Stimulated activated memory B cell treated with anti-CD40 and anti-IgM and Interleukin-4, amounts not matched to agents 10 μg/mL and 1 μg/mL and 100 μg/mL, for 72 hours (primary cell): ENCODE measurements around the gene NEK9.
A peak's percentile ranks its signal among the peaks of the same experiment; 100 is the strongest.

Experiments
- ATAC-seq: fragments of 150-1000 bp; cut with Tn5 transposase; 2 replicates; pipeline ENCODE4 v1.10.0; 2021
- H3K27ac Mint-ChIP-seq: one replicate; pipeline ENCODE4 v1.8.0; 2022; ENCODE audit warnings: mild to moderate bottlenecking, mixed read lengths
- H3K27me3 Mint-ChIP-seq: one replicate; pipeline ENCODE4 v1.8.0; 2022; ENCODE audit warnings: mixed read lengths
- H3K36me3 Mint-ChIP-seq: one replicate; pipeline ENCODE4 v1.8.0; 2022; ENCODE audit warnings: mixed read lengths
- H3K4me1 Mint-ChIP-seq: one replicate; pipeline ENCODE4 v1.8.0; 2022; ENCODE audit warnings: mixed read lengths
- H3K4me3 Mint-ChIP-seq: one replicate; pipeline ENCODE4 v1.8.0; 2022; ENCODE audit warnings: mild to moderate bottlenecking, moderate library complexity, mixed read lengths
- H3K9me3 Mint-ChIP-seq: one replicate; pipeline ENCODE4 v1.8.0; 2022; ENCODE audit warnings: mixed read lengths

Gene NEK9

GRCh38 chr14:75049731-75050201 is 77.1 kb downstream of the NEK9 start:
- no peaks in the 10 kb centered on the region for H3K9me3 Mint-ChIP-seq
- ATAC-seq = no peak
- peaks cover 19% of the 10 kb centered on the region for H3K36me3 Mint-ChIP-seq
- peak overlapping the region; percentile 84 for H3K27ac Mint-ChIP-seq
- peaks cover 31% of the 10 kb centered on the region for H3K4me1 Mint-ChIP-seq
- H3K27me3 Mint-ChIP-seq = no peaks in the 10 kb centered on the region
- peak overlapping the region; percentile 36 for H3K4me3 Mint-ChIP-seq

- Mint-ChIP-seq H3K36me3 (peaks cover 14% of the 10 kb centered on the region), H3K4me1 (peaks cover 31% of the 10 kb centered on the region), H3K9me3 (no peaks in the 10 kb centered on the region), H3K27me3 (no peaks in the 10 kb centered on the region), H3K27ac (no peak overlapping the region), H3K4me3 (no peak overlapping the region)
- ATAC-seq = no peak
Measured at GRCh38 chr14:75049136-75049535, 77.7 kb downstream of the NEK9 start.

- Mint-ChIP-seq H3K4me3 (no peak overlapping the region), H3K4me1 (peaks cover 31% of the 10 kb centered on the region), H3K9me3 (no peaks in the 10 kb centered on the region), H3K27me3 (no peaks in the 10 kb centered on the region), H3K27ac (no peak overlapping the region), H3K36me3 (peaks cover 14% of the 10 kb centered on the region)
- no peak for ATAC-seq
Measured at GRCh38 chr14:75048101-75048500, 78.7 kb downstream of the NEK9 start.

GRCh38 chr14:75047506-75047905 is 79.3 kb downstream of the NEK9 start:
- ATAC-seq = no peak
- H3K9me3 Mint-ChIP-seq = no peaks in the 10 kb centered on the region
- H3K4me1 Mint-ChIP-seq = peaks cover 32% of the 10 kb centered on the region
- H3K27me3 Mint-ChIP-seq = no peaks in the 10 kb centered on the region
- peaks cover 14% of the 10 kb centered on the region for H3K36me3 Mint-ChIP-seq
- no peak overlapping the region for H3K27ac Mint-ChIP-seq
- no peak overlapping the region for H3K4me3 Mint-ChIP-seq

GRCh38 chr14:75046899-75047298 is 79.9 kb downstream of the NEK9 start:
- no peak overlapping the region for H3K4me3 Mint-ChIP-seq
- peaks cover 14% of the 10 kb centered on the region for H3K36me3 Mint-ChIP-seq
- peaks cover 38% of the 10 kb centered on the region for H3K4me1 Mint-ChIP-seq
- H3K9me3 Mint-ChIP-seq = no peaks in the 10 kb centered on the region
- ATAC-seq = no peak
- H3K27me3 Mint-ChIP-seq = no peaks in the 10 kb centered on the region
- H3K27ac Mint-ChIP-seq = no peak overlapping the region

- Mint-ChIP-seq H3K36me3 (peaks cover 19% of the 10 kb centered on the region), H3K27me3 (no peaks in the 10 kb centered on the region), H3K4me1 (peaks cover 33% of the 10 kb centered on the region), H3K27ac (no peak overlapping the region), H3K9me3 (no peaks in the 10 kb centered on the region), H3K4me3 (no peak overlapping the region)
- no peak for ATAC-seq
Measured at GRCh38 chr14:75046275-75046674, 80.6 kb downstream of the NEK9 start.

- Mint-ChIP-seq H3K36me3 (peaks cover 21% of the 10 kb centered on the region), H3K27ac (no peak overlapping the region), H3K4me3 (no peak overlapping the region), H3K9me3 (no peaks in the 10 kb centered on the region), H3K27me3 (no peaks in the 10 kb centered on the region), H3K4me1 (peaks cover 20% of the 10 kb centered on the region)
- ATAC-seq = no peak
Measured at GRCh38 chr14:75044752-75045151, 82.1 kb downstream of the NEK9 start.

GRCh38 chr14:75044322-75044721 is 82.5 kb downstream of the NEK9 start:
- ATAC-seq = no peak
- H3K27me3 Mint-ChIP-seq = no peaks in the 10 kb centered on the region
- peaks cover 20% of the 10 kb centered on the region for H3K4me1 Mint-ChIP-seq
- no peaks in the 10 kb centered on the region for H3K9me3 Mint-ChIP-seq
- H3K36me3 Mint-ChIP-seq = peaks cover 19% of the 10 kb centered on the region
- no peak overlapping the region for H3K27ac Mint-ChIP-seq
- H3K4me3 Mint-ChIP-seq = no peak overlapping the region

- peaks cover 20% of the 10 kb centered on the region for H3K4me1 Mint-ChIP-seq
- H3K9me3 Mint-ChIP-seq = no peaks in the 10 kb centered on the region
- H3K4me3 Mint-ChIP-seq = no peak overlapping the region
- no peaks in the 10 kb centered on the region for H3K27me3 Mint-ChIP-seq
- ATAC-seq = peak; percentile 57
- H3K36me3 Mint-ChIP-seq = peaks cover 22% of the 10 kb centered on the region
- H3K27ac Mint-ChIP-seq = no peak overlapping the region
Measured at GRCh38 chr14:75042035-75042434, 84.8 kb downstream of the NEK9 start.

- Mint-ChIP-seq H3K4me3 (no peak overlapping the region), H3K27me3 (no peaks in the 10 kb centered on the region), H3K36me3 (peaks cover 26% of the 10 kb centered on the region), H3K4me1 (peaks cover 20% of the 10 kb centered on the region), H3K9me3 (no peaks in the 10 kb centered on the region), H3K27ac (no peak overlapping the region)
- no peak for ATAC-seq
Measured at GRCh38 chr14:75041613-75042012, 85.2 kb downstream of the NEK9 start.

- H3K36me3 Mint-ChIP-seq = peaks cover 32% of the 10 kb centered on the region
- peaks cover 19% of the 10 kb centered on the region for H3K4me1 Mint-ChIP-seq
- no peaks in the 10 kb centered on the region for H3K9me3 Mint-ChIP-seq
- no peak overlapping the region for H3K27ac Mint-ChIP-seq
- no peaks in the 10 kb centered on the region for H3K27me3 Mint-ChIP-seq
- ATAC-seq = no peak
- no peak overlapping the region for H3K4me3 Mint-ChIP-seq
Measured at GRCh38 chr14:75040959-75041358, 85.9 kb downstream of the NEK9 start.

- H3K27ac Mint-ChIP-seq = no peak overlapping the region
- H3K27me3 Mint-ChIP-seq = no peaks in the 10 kb centered on the region
- H3K9me3 Mint-ChIP-seq = no peaks in the 10 kb centered on the region
- no peak for ATAC-seq
- H3K4me1 Mint-ChIP-seq = peaks cover 14% of the 10 kb centered on the region
- H3K4me3 Mint-ChIP-seq = no peak overlapping the region
- peaks cover 37% of the 10 kb centered on the region for H3K36me3 Mint-ChIP-seq
Measured at GRCh38 chr14:75040507-75040906, 86.3 kb downstream of the NEK9 start.

GRCh38 chr14:75032939-75033338 is 93.9 kb downstream of the NEK9 start:
- Mint-ChIP-seq H3K36me3 (peaks cover 37% of the 10 kb centered on the region), H3K4me3 (no peak overlapping the region), H3K27ac (no peak overlapping the region), H3K27me3 (no peaks in the 10 kb centered on the region), H3K9me3 (no peaks in the 10 kb centered on the region), H3K4me1 (no peaks in the 10 kb centered on the region)
- ATAC-seq = no peak

- Mint-ChIP-seq H3K27me3 (no peaks in the 10 kb centered on the region), H3K36me3 (peaks cover 19% of the 10 kb centered on the region)
Measured at GRCh38 chr14:75030147-75030546, 96.7 kb downstream of the NEK9 start.

More at GRCh38 chr14:75030147-75030546, 96.7 kb downstream of the NEK9 start:
- Mint-ChIP-seq H3K27ac (no peak overlapping the region), H3K4me3 (no peak overlapping the region), H3K9me3 (no peaks in the 10 kb centered on the region), H3K4me1 (no peaks in the 10 kb centered on the region)
- ATAC-seq = no peak
